Neutrophil (primary cell): ENCODE results near the gene CTSD.

ENCODE experiments used
- H3K27ac ChIP-seq: fragments of 200-600 bp; sonication (generic); 2 replicates; pipeline ENCODE4 v1.5.1; 2016; ENCODE audit warnings: mild to moderate bottlenecking, moderate library complexity
- H3K27me3 ChIP-seq: fragments of 200-600 bp; sonication (generic); 2 replicates; pipeline ENCODE4 v1.6.0; 2016; ENCODE audit warnings: mild to moderate bottlenecking
- H3K36me3 ChIP-seq: fragments of 200-600 bp; sonication (generic); 2 replicates; pipeline ENCODE4 v1.5.1; 2017
- H3K4me1 ChIP-seq, 2 experiments: fragments of 200-600 bp in 1 of 2; sonication (generic) in 1 of 2; 1 replicate in 1 of 2; 2 replicates in 1 of 2; pipeline versions ENCODE4 v1.5.1 to v1.6.1; 2013 to 2016; ENCODE audit warnings: low read depth in 1 of 2, low read length in 1 of 2, mild to moderate bottlenecking in 1 of 2, moderate library complexity in 1 of 2; ENCODE audit not compliant: control insufficient read depth in 1 of 2, insufficient read depth in 1 of 2
- H3K4me3 ChIP-seq, 2 experiments: fragments of 200-600 bp in 1 of 2; sonication (generic) in 1 of 2; 1 replicate in 1 of 2; 2 replicates in 1 of 2; pipeline ENCODE4 v1.5.1; 2013 to 2016; ENCODE audit warnings: low read depth in 1 of 2, low read length in 1 of 2, mild to moderate bottlenecking in 1 of 2, moderate library complexity in 1 of 2
- H3K9me3 ChIP-seq: fragments of 200-600 bp; sonication (generic); 2 replicates; pipeline ENCODE4 v1.5.1; 2016
- TF ChIP-seq, protein P1 (sequence below): fragments of 200-600 bp; sonication (generic); IDR thresholded peaks from 2 replicates; pipeline ENCODE4 v1.5.1; 2016; ENCODE audit warnings: antibody characterized with exemption

CTSD gene

DNA sequence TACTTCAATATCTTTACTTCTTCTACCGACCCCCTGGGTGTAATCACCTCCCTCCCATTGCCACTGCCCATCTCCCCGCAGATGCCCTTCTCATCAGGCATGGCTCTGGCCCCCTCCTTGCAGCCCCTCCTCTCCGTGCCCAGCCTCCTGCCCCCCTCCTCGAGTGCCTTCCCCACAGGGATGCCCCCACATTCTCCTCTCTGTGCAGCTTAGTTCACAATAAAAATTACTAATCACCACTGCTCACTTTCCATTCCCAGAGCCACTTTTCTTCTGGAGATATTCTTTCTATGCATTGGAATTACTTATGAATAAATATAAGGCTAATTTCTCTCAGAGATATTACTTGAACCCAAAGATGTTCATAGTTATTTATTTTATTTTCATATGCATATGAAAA is 35.4 kb downstream of the CTSD start:
- Histone ChIP-seq H3K27ac (no peak overlapping the region), H3K36me3 (no peaks in the 10 kb centered on the region), H3K4me3 (no peak overlapping the region), H3K27me3 (peaks cover 64% of the 10 kb centered on the region), H3K4me1 (peaks cover 5 to 7% of the 10 kb centered on the region in 2 experiments), H3K9me3 (no peaks in the 10 kb centered on the region)
- TF ChIP-seq, protein P1, sequence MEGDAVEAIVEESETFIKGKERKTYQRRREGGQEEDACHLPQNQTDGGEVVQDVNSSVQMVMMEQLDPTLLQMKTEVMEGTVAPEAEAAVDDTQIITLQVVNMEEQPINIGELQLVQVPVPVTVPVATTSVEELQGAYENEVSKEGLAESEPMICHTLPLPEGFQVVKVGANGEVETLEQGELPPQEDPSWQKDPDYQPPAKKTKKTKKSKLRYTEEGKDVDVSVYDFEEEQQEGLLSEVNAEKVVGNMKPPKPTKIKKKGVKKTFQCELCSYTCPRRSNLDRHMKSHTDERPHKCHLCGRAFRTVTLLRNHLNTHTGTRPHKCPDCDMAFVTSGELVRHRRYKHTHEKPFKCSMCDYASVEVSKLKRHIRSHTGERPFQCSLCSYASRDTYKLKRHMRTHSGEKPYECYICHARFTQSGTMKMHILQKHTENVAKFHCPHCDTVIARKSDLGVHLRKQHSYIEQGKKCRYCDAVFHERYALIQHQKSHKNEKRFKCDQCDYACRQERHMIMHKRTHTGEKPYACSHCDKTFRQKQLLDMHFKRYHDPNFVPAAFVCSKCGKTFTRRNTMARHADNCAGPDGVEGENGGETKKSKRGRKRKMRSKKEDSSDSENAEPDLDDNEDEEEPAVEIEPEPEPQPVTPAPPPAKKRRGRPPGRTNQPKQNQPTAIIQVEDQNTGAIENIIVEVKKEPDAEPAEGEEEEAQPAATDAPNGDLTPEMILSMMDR = no peak

DNA sequence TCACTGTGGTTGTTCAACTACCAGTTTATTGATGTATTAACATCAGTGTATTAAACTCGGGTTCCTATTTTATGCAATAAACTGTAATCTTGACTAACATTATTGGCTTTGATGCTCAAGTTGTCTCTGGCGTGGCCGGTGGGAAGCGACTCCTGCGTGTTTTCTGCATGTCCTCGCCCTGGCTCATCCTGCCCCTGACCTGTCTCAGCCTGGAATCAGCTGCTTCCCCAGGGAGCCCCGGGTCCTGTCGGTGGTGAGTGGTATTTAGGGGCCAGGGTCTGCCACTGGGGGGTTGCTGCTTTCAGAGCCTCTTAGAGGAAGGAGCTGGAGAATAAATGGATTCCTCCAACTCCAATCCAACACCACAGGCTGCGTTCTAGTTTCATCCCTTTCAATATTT is 35.9 kb downstream of the CTSD start:
- H3K27ac ChIP-seq = no peak overlapping the region
- H3K4me1 ChIP-seq = peaks cover 5 to 7% of the 10 kb centered on the region in 2 experiments
- H3K9me3 ChIP-seq = no peaks in the 10 kb centered on the region
- H3K36me3 ChIP-seq = no peaks in the 10 kb centered on the region
- TF ChIP-seq, protein P1 = no peak
- no peak overlapping the region for H3K4me3 ChIP-seq
- H3K27me3 ChIP-seq = peaks cover 59% of the 10 kb centered on the region

DNA sequence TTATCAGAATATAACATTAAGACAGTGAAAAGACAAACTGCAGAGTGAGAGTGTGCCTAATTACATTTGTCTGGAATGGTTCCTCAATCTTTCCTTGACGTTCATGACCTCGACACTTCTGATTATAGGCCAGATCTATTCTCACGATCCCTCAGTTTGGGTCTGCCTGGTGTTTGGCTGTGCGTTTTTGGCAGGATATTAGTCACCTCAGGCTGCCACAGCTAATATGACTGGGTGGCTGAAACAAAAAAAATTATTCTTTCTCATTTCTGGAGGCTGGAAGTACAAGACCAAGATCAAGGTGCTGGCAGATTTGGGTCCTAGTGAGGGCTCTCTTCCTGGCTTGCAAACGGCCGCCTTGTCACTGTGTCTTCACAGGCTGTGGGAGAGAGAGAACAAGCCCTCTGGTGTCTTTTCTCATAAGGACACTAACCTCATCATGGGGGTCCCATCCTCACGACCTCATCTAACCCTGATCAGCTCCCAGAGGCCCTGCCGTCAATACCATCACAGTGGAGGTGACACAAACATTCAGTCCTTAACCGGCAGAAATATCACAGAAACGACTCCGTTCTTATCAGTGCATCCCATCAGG is 36.5 kb downstream of the CTSD start:
- Histone ChIP-seq H3K27me3 (peaks cover 53% of the 10 kb centered on the region), H3K36me3 (no peaks in the 10 kb centered on the region)

DNA sequence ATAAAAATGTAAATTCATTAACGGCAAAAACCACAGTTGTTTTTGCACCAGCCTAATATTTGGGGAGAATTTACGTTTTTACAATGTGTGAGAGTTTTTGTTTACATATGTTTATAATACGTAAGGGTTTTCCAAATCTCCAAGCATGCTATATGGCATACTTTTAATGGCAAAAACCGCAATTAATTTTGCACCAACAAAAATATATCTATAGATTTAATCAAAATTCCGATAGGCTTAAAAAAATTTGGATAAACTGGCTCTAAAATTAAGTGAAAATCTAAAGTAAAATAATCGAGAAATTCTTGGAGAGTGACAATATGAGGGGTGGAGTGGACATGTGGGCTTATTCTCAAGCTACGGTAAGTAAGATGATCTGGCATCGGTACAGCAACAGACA is 43.9 kb downstream of the CTSD start:
- no peak overlapping the region for H3K4me3 ChIP-seq
- TF ChIP-seq, protein P1 = no peak
- no peaks in the 10 kb centered on the region for H3K36me3 ChIP-seq
- no peak overlapping the region for H3K27ac ChIP-seq
- H3K27me3 ChIP-seq = no peaks in the 10 kb centered on the region
- H3K4me1 ChIP-seq = no peaks in the 10 kb centered on the region
- no peaks in the 10 kb centered on the region for H3K9me3 ChIP-seq

More for the DNA sequence above, 36.5 kb downstream of the CTSD start:
- Histone ChIP-seq H3K27ac (no peak overlapping the region), H3K4me3 (no peak overlapping the region), H3K4me1 (peaks cover 5 to 7% of the 10 kb centered on the region in 2 experiments), H3K9me3 (no peaks in the 10 kb centered on the region)
- TF ChIP-seq, protein P1 = no peak

DNA sequence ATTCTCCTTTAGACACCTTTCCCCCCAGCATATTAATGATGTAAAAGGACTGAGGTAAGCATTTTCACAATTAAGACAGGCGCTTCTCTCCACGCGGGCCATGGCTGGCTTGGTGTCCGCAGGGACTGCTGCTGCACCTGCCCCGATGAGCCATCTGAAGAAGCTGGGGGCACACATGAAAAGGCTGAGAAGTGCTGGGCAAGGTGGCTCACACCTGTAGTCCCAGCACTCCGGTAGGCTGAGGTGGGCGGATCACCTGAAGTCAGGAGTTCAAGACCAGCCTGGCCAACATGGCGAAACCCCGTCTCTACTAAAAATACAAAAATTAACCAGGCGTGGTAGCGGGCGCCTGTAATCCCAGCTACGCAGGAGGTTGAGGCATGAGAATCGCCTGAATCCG is 45.4 kb downstream of the CTSD start:
- no peaks in the 10 kb centered on the region for H3K27me3 ChIP-seq
- H3K27ac ChIP-seq = no peak overlapping the region
- H3K9me3 ChIP-seq = no peaks in the 10 kb centered on the region

More for the DNA sequence above, 45.4 kb downstream of the CTSD start:
- Histone ChIP-seq H3K4me1 (no peaks in the 10 kb centered on the region), H3K4me3 (no peak overlapping the region), H3K36me3 (no peaks in the 10 kb centered on the region)
- TF ChIP-seq, protein P1 = no peak
